C4-2B (cell line): ENCODE data around the gene RPN2.

ENCODE experiments used
- H3K27ac ChIP-seq: fragments of 450-650 bp; 2 replicates; pipeline ENCODE4 v1.5.1; 2017
- ZFX ChIP-seq: fragments of 450-650 bp; IDR thresholded peaks from 2 replicates; pipeline ENCODE4 v1.6.1; 2017
- TF ChIP-seq, protein P1 (sequence below): fragments of 450-650 bp; conservative IDR thresholded peaks from 2 replicates; pipeline ENCODE4 v1.5.1; 2017; ENCODE audit warnings: mild to moderate bottlenecking

The RPN2 gene

DNA sequence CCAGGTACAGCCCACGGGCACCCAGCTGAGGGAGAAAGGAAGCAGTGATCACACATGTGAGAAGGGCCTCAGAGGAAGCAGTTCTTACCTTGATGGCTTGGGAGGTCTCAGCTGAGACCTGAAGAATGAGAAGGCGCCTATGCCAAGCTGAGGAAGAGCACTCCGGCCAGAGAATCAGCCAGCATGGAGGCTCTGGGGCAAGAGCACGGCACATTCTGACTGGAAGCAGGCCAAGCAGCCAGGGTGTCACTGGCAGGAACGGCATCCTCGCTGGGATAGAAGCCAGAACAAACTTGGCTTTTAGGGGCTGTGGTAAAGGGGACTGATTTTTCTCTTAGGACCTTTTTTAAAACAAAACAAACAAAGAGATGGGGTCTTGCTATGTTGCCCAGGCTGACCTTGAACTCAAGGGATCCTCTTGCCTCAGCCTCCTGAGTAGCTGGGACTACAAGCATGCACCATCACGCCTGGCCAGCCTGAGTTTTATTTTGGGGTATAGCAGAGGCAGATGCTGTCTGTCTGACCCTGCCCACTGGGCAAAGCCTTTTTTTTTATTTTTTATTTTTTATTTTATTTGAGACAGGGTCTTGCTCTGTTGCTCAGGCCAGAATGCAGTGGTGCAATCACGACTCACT lies 64.9 kb downstream of the RPN2 start:
- H3K27ac ChIP-seq: no peak overlapping the region
- TF ChIP-seq, protein P1, sequence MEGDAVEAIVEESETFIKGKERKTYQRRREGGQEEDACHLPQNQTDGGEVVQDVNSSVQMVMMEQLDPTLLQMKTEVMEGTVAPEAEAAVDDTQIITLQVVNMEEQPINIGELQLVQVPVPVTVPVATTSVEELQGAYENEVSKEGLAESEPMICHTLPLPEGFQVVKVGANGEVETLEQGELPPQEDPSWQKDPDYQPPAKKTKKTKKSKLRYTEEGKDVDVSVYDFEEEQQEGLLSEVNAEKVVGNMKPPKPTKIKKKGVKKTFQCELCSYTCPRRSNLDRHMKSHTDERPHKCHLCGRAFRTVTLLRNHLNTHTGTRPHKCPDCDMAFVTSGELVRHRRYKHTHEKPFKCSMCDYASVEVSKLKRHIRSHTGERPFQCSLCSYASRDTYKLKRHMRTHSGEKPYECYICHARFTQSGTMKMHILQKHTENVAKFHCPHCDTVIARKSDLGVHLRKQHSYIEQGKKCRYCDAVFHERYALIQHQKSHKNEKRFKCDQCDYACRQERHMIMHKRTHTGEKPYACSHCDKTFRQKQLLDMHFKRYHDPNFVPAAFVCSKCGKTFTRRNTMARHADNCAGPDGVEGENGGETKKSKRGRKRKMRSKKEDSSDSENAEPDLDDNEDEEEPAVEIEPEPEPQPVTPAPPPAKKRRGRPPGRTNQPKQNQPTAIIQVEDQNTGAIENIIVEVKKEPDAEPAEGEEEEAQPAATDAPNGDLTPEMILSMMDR: no peak
- no peak for TF ChIP-seq ZFX

GRCh38 chr20:37244572-37244957 lies 65.4 kb downstream of the RPN2 start:
- no peak overlapping the region for H3K27ac ChIP-seq
- no peak for TF ChIP-seq ZFX
- TF ChIP-seq, protein P1: no peak

DNA sequence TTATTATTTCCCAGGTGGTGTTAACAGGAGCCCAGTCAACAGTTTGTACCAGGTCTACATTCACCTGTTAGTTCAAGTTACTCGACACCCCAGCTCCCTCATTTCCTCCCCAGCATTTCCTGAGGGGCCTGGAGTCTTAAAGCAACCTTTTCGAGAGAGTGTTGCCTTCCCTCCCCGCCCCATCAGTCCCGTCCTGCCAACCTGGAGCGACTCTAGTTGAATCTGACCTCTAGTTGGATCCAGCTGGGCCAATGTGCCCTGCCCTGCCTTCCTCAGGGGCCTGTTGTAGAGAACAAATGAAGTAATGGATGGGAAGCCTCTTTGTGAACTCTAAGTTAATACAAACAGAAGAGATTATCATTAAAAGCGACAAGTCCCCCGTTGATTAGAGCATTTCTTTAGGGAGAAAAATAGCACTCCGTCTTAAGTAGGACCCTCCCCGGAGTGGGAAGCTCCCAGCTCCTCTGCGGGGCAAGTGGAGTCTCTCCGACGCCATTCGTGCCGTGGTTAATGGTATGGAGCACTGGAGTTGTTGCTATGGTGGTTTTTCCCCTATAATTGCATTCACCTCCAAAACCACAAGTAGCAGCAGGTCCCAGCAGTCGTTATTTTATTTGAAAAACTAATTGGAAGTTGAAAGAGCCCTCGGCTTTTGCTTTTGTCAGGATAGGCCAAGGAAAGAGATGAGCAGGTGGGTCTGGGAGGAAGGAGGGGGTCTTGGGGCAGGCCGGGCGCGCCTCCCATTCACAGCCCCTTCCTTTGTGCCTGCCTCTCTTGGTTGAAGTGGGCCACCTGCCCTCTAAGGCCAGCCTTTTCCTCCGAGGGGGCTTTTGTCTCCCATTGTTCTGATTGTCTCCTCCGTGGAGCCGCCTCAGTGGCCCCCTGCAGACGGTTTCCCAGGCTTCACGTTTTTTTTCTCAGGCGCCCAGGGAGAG lies 66.4 kb downstream of the RPN2 start:
- H3K27ac ChIP-seq: no peak overlapping the region
- TF ChIP-seq ZFX: no peak
- TF ChIP-seq, protein P1: no peak

GRCh38 chr20:37246736-37247135 lies 67.6 kb downstream of the RPN2 start:
- TF ChIP-seq, protein P1: no peak
- TF ChIP-seq ZFX: no peak
- no peak overlapping the region for H3K27ac ChIP-seq

DNA sequence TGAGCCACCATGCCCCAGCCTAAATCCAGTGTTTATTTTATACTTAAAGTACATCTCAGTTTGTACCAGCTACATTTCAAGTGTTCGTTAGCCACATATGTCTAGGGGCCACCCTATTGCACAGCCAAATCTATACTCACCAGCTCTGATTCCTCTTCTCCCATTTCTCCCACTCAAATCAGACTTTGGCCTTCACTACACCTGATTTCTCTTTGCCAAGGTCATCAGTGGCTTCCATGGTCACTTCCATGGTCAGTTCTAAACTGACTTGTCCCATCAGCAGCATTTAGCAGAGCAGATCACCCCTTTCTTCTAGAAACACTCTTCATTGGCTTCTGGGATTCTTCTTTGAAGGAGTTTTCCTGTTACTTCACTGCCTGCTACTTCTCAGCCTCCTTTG lies 68.4 kb downstream of the RPN2 start:
- TF ChIP-seq ZFX: no peak
- TF ChIP-seq, protein P1: no peak
- no peak overlapping the region for H3K27ac ChIP-seq

- TF ChIP-seq, protein P1: no peak
- no peak for TF ChIP-seq ZFX
- H3K27ac ChIP-seq: no peak overlapping the region
Observed at GRCh38 chr20:37249304-37249703, 70.2 kb downstream of the RPN2 start.

DNA sequence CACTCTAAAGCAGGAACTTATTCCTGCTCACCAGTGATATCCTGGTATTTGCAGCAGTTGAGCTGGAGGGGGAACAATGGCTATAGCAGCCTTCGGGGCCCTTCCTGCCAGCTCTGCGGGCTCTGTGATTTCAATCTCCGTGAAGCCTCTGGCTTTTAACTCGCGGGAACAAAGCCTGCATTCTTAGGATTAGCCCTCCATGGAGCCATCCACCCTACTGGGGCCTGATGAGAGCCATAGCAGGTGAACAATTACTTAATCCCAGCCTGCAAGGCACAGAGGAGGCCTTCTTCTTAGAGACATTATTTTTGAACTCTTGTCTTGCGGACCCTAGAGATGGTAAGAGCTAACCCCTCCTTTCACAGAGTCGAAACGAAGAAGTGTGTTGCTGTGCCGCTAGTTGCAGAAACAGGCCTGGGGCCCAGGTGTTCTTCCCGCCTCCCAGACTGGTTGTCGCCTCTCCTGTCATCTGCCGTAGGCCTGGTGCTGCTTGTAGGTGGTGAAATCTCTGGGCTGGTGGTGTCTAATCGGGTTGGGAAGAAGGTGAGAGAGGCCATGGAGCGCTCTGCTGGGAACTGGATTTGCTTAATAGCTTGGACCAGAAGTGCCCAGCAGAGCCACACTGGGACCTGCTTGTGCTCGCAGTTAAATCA lies 72.8 kb downstream of the RPN2 start:
- no peak overlapping the region for H3K27ac ChIP-seq
- TF ChIP-seq, protein P1: no peak
- TF ChIP-seq ZFX: no peak
